Stimulated activated CD4-positive, alpha-beta T cell treated with anti-CD3 and anti-CD28 coated beads, Interleukin-12 subunit alpha, Interleukin-12 subunit beta, amount 100 ng/mL, for 48 hours (primary cell): Measurements from ENCODE around the gene GABBR2.

Experiments
- DNase-seq, 3 donors: peaks; one replicate each; pipeline ENCODE4 v3.0.0-alpha.2; 2020; ENCODE audit warnings: low read depth in 2 of 3, low spot score in 1 of 3

GABBR2 gene

DNA sequence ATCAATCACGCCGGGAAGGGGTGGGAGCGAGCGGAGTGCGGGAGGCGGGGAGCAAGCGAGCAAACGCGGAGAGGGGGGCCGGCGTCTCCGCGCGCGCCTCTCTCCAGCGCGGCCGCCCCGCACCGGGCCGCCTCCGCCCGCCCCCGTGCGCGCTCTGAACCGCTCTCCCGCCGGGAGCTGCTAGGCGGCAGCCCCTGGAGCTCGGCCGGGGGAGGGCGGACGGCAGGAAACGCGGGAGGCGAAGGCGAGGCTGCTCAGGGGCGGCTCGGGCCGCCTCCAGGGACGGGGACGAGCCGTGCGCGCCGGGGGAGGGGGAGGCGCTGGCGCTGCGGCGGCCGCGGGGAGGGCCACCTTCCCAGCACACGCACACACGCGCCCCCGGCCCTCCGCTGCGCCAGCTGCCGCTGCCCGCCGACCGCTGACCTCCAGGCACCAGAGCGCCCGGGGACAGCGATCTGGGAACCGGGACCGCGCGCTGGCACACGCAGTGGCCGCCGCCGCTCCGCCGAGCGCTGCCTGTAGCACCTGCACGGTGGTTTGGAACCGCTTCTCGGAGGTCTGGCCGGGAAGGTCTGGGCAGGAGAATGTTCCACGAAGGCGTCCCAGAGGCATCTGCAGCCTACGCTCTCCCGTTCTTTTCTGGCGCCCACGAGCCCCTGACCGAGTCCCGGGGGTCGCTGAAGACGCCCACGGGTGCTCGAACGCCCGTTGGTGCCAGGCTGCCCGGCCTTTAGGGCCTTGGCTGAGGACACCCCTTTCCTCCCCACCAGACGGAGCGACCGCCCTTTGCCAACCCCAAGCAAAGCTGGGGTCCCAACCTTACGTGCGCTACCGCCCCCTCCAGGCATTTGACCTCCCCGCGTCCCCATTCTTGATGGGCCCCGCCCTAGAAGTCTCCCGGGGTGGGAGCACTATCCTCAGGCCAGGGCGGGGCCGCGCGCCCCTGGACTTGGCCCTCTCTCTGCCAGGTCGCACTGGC is at the start of gene GABBR2:
Gene GABBR2 (minus strand): TSS at position 3 of the 979 bp plus-strand sequence. CDS start 198 bp downstream, outside the sequence.
- no peak for DNase-seq

DNA sequence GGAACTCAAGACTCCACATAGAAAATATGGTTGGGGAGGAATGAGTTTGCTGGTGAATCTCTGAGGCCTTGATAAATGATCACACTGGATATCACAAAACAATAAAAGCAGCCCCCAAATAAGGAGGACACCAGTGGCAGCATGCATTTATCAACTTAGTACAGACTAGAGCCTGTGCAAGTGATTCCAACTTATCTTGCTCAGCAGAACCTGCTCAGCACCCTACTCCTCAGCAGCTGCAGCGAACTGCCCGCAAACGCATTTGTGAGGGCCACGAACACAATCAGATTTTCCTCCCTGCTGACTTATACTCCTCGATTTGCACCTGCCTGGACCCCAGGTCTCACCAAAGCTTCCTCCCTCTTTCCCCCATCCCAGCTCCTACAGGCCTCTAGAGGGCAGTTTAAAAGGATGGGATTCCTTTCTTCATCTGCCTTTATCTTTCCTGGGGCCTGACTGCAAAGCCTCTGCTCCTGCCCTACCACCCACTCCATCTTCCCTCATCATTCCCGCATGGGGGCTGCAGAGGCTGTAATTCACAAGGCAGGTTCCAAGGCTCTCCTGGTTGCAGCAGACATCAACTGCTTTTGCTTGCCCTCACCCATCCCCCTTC is 46.4 kb upstream of the GABBR2 start:
- no peak for DNase-seq

DNA sequence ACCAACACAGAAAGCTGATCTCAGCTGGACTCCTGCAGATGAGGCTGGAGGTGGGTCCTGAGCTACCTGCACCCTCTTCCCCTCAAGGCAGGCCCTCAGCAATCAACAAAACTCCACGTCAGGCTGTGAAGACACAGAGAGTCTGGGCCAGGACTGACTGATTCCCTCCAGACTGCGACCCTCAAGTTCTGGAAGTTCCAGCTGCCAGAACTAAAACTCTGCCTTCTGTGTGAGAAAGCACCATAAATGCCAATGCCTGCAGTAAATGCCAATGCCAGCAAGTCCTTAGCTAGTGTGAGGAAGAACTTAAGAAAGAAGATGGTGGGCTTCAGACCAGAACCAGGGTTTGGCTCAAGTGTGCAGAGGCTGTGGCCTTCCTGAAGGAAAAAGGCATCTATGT is 42.5 kb upstream of the GABBR2 start:
- DNase-seq = no peak

DNA sequence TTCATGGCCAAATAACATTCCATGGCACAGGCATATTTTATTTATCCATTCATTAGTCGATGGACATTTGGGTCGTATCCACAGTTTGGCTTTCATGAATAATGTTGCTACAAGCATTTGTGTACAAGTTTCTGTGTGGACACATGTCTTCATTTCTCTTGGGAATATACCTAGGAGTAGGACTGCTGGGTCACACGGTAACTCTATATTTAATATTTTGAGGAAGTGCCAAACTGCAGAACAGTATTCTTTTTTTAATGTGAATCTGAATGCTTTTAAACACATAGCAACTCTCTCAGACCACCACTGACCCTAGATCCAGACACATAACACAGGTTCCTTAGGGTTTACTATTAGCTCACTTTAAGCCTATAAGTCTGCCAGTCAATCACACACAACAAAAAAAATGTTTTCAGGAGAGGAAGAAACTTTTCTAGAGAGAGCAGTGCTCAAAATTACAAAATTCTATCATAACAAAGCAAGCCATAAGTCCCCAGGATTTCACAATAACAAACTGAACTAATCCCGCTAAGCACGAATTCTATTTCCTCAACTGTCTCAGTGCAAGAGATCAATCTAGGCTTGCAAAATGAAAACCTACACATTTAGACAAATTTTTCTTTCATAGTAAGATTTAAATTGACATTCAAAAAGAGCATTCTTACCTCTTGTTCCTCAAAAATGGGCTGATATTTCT is 41.8 kb upstream of the GABBR2 start:
- no peak for DNase-seq

DNA sequence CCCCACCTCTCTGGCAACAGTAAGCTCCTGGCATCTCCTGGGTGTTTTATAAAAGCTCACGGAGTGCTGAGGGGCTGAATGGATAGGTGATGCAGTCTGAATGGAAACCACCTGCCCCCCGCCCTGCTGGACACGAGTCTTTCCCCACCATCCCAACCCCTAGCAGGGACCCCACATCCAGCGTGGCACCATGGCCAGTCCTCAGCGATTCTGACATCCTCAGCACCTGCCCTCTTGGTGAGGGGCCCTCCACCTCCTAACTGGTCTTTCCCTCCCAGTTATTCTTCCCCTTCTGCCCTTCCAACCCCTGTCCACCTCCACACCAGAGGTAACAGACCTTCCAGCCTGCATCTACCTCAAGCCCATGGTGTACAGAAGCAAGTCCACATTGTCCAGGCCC is 38.7 kb upstream of the GABBR2 start:
- no peak for DNase-seq

DNA sequence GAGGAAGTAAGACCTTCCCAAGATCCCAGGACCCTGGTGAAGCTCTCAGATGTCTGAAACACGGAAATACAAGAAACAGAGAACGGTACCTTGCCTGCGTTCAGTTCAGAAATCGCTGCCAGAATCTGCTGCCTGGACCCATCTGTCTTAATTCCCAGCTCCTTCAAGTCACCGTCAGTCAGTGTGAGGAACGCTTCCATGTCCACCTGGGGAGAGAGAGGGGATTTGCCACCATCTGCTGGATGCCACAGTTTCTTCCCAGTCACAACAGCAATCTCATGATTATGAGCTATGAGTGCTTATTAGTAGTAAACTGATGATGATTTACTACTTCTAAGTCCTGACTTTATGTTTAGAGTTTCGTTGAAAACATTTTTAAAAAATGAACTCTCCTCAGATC is 36.7 kb upstream of the GABBR2 start:
- no peak for DNase-seq

DNA sequence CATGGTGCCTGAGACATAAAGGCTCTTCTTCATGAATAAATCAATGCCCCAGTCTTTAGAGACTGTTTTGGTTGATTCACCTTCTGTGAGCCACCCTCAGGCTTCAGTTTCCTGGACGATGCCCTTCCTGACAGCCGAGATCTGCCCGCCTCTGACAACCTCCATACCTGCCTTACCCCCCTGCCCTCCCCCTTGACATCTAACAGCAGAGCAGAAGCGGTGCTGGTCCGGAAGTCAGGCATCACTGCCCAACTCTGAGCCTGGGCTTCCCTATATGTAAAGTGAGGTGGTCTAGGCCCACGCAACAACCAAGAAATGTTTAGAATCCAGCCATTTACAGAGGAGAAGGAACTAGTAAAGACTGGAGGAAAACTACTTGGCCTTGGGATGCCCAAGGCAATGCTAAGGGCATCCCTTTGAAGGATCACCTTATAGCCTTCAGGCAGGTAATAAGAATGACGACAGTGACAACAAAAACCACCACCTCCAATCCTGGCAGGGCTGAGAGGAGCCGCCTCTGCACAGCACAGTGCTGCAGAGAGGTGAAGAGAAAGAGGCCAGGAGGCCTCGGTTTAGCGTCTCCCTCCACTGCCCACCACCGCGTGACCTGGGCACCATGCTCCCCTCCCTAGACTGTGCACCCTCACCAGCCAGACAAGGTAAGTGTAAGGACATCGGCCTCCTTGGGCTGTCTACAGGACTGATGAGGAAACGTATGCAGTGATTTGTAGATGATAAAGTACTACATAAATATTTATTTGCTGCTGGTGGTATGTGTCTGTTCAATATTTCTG is 35.3 kb upstream of the GABBR2 start:
- no peak for DNase-seq

DNA sequence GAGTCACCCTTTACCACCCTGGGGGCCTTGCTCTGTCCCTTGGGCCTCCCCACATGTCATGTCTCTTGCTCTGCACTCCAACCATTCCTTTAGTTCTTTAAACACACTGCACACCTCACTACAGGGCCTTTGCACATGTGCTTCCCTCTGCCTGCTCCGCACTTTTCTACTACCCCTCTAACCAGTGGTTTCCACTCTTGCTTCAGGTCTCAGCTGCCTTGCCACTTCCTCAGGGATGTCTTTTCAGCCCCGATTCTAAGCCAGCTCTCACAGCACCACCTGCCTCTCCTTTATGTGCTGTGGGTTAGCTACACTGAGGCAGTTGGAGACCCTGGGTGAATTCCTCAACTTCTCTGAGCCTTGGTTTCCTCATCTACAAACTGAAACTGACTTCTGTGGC is 34.6 kb upstream of the GABBR2 start:
- DNase-seq = no peak

DNA sequence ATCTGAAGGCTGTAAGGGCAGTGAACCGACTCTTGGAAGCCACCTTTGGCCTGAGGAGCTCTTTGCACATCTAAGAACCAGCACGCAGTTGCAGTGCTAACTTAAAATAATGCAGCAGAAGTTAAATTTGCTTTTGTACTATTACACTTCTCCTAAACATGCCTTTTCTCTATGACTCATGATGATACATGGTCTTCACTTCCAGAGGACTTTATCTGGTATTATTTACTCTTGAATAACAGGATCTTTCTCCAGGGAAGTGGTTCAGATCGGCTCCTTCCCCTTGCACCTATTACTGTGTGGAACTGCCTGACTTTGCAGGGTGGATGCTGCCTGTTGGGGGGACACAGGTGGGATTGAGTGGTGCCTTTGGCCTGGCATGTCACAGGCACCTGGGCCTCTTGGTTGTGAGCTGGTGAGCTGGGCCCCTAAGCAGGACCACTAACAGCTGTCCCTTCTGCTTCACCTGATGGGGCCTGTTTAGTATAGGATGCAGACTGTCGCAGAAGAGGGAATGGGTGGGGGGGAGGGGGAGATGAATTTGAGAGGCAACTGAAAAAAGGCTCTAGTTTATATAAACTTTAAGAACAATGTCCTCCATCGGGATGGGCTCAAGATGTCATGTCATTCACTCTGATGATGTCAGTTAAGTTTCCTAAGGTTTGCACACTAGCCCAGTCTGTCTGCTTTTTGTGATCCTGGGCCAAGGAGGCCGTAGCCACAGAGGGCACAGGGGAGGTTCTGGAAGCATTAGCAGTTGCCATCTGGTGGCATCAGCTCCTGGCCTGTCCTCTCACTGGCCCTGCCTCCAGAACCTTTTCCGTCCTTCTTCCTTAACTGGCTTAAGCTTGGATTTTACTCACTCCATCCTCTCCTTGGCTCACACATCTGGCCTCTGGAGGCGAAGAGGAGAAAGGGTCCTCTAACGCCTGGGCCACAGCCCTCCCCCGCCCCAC is 33.9 kb upstream of the GABBR2 start:
- no peak for DNase-seq

DNA sequence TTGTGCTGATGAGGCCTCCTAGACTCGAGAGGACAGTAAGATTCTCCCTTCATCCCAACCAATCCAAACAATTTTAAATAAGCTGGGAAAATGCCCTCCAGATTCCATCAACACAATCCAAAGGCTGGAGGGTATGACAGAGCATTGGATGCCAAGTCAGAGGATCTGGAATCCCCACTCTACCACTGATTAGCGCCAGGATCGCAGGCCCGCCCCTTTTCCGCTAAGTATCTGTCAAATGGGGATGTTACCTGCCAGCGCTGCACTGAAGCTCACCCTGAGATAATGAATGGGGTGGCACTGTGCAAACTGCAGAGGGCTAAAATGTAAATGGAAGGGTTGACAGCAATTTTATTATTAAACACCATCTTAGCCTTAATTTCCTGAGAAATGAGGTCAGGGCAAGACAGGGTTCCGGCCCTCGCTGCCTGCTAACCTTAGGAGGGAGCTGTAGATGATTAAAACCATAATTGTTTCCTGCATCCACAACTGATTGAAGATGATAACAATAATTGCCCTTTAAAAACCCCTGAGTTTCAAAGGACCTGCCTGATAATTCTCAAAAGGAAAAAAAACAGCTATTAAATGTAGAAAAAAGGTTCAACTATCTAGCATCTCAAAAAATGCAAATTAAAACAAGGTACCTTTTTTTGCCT is 31.6 kb upstream of the GABBR2 start:
- no peak for DNase-seq

DNA sequence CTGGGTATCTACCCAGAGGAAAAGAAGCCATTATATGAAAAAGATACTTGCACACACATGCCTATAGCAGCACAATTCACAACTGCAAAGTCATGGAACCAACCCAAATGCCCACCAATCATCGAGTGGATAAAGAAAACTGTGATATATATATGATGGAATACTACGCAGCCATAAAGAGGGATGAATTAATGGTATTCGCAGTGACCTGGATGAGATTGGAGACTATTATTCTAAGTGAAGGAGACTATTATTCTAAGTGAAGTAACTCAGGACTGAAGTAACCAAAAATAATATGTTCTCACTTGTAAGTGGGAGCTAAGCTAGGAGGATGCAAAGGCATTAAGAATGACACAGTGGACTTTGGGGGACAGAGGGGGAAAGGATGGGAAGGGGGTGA is 30.0 kb upstream of the GABBR2 start:
- no peak for DNase-seq

DNA sequence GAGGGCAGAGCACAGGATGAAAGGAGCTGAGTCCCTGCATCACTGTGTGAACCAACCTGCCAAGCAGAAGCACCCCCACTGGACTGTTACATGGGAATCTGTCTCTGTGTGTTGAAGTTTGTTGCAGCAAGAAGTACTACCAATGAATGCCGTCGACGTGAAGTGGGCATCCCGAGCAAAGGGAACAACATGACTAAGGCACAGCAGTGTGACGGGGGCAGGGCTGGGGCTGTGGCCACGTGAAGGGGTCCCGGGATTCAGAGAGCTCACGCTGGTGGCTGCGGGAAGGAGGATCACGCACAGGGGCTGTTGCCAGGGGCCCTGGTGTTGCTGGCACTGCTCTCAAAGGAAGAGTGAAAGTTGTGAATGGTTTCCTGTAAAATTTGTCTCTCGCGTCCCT is 27.5 kb upstream of the GABBR2 start:
- DNase-seq = no peak

DNA sequence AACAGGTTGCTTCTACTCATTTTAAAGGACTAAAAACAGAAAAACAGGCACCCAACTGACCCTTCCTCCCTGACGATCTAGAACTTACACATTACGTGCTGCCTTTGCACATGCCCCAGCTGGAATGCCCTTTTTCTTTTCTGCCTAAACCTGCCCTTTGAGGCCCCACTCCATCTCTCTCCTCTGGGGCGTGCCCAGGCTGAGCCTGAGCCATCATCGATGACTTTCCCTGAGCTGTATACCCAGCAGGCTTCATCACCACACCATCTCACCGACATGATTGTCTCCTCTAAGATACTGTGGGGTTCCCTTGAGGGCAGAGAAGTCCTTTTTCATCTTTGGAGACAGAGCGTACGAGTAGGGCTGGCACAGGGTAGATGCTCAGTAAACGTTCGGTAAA is 24.1 kb upstream of the GABBR2 start:
- no peak for DNase-seq

DNA sequence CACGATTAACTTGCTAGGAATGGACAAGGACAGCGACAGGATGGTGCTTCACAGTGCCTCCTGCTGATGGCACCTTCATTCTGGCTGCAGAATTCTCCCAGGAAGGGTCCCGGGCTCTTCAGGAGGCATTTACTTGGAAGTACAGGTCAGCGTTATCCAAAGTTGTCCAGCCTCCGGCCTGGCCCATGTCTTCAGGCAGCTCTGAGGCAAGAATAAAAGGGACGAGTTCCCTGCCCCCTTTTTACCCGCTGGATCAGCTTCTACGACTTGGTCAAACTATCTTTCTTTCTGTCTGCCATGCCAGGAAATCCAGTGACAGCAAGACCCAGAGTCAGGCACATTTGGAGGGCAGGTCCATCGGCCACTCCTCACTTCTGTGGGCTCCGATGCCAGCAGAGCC is 23.4 kb upstream of the GABBR2 start:
- DNase-seq = no peak

DNA sequence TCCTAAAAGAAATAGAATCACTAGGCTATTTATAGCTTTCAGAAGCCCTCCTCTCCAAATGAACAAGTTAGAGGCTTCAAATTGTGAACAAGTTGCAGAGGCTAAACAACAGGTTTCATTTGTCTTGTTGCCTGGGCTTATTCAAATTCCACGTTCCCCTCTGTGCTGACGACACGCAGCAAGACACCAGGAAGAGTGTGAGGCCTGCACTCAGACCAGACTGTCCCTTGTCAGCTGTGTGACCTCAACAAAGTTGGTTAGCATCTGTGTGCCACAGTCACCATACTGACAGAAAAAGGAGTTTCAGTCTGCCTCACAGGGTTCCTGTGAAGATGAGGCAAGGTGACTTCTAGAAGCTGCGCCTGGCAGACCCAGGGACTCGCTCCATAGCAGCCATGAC is 22.1 kb upstream of the GABBR2 start:
- no peak for DNase-seq

DNA sequence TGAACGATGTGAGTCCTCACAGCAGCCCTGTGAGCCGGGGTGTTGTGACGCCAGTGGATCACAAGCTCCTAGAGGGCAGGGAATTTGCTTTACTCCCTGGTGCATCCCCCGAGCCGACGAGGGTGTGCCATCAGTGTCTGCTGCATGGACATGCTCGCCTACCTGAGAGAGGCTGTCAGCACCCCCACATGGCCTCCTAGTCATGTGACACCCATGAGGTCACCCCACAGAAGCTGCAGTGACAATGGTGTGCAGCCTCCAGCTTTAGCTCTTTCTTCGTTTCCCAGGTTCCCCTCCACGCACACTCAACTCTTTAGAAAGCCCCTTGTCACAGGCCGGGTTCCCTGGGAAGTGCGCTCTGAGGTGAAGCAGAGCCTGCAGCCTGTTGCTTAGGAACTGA is 19.8 kb upstream of the GABBR2 start:
- DNase-seq = no peak

DNA sequence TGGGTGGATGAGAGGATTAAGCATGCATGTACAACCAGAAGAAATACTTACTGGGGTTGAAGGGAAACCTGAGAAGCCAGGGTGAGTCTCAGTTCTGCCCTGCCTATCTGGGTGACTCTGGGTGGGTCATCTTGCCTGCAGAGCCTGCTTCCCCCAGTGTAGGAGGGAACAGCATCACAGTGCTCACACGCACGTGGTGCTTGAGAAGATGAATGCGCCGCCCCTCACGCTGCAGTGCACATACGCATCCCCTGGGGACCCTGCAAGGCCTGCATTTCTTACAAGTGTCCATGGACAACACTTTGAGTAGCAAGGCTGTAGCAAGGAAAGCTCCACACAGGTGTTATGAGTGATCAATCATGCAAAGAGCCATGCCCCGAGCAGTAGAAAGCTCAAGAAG is 18.7 kb upstream of the GABBR2 start:
- DNase-seq = no peak

DNA sequence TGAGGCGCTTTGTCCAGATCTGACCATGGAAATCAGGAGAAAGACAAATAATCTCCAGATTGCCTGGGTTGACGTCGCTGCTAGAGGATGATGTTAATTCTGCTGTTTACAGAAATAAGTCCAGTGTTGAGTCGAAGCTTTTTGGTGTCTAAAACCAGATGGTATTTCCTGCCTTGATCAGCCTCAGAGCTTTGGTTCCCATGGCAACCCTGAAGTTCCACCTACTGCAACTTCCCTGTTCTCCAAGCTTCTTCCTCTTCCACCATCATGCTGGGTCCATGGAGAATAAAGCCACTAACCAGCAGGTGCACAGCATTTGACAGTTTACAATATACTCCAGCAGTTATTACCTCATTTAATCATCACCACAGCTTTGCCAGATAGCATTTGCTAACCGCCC is 18.0 kb upstream of the GABBR2 start:
- DNase-seq = no peak

DNA sequence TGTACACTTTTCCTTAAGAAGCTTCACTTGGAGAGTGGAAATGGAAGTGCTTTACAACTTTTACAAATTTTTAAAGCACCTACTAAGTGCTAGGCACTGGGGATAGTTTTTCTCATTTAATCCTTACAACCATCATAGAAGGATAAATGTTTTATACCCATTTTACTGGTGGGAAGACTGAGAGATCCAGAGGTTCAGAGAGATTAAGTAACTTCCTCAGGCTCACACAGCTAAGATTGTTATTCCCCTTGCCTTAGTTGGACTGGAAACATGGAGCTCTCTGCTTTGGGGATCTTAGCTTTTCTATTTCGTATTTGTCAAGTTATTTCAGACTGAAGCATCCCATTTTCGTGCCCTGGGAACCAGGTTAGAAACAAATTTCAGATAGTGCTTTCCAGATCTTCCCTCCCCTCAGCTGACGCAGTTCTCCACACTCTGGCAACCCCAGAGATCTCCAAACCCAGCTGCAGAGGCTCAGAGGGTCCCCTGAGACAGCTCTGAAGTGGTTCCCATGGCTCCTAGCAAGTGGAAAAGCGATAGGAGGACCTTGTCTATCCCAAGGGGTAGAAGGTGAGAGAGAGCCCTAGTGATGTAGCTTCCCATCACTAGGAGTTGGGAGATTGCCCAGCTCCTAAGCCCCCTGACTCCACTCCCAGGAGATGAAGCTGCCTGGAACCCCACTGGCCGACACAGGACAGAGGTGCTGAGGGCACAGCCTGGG is 16.2 kb upstream of the GABBR2 start:
- no peak for DNase-seq
